ENCODE results near the gene UGGT2.
"Not testable (repeated sequence)": the region's sequence is repeated elsewhere in the genome, so short reads cannot be mapped to it uniquely, and the experiment has no call there.

DNA sequence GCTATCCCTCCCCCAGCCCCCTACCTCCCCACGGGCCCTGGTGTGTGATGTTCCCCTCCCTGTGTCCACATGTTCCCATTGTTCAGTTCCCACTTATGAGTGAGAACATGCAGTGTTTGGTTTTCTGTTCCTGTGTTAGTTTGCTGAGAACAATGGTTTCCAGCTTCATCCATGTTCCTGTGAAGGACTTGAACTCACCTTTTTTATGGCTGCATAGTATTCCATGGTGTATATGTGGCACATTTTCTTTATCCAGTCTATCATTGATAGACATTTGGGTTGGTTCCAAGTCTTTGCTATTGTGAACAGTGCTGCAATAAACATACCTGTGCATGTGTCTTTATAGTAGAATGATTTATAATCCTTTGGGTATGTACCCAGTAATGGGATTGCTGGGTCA, 271.3 kb downstream of the UGGT2 start:
- TF ChIP-seq, protein P1, sequence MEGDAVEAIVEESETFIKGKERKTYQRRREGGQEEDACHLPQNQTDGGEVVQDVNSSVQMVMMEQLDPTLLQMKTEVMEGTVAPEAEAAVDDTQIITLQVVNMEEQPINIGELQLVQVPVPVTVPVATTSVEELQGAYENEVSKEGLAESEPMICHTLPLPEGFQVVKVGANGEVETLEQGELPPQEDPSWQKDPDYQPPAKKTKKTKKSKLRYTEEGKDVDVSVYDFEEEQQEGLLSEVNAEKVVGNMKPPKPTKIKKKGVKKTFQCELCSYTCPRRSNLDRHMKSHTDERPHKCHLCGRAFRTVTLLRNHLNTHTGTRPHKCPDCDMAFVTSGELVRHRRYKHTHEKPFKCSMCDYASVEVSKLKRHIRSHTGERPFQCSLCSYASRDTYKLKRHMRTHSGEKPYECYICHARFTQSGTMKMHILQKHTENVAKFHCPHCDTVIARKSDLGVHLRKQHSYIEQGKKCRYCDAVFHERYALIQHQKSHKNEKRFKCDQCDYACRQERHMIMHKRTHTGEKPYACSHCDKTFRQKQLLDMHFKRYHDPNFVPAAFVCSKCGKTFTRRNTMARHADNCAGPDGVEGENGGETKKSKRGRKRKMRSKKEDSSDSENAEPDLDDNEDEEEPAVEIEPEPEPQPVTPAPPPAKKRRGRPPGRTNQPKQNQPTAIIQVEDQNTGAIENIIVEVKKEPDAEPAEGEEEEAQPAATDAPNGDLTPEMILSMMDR (IDR thresholded peaks at IDR 0.05) = not testable (repeated sequence)
- not testable (repeated sequence) for TF ChIP-seq EZH2 (IDR thresholded peaks at IDR 0.05; ENCODE audit: borderline replicate concordance, insufficient read depth, low read depth, low read length, poor library complexity, severe bottlenecking)
